ENCODE measurements around the gene SPON1. TPM values are rescaled to one million over a fixed set of nuclear protein-coding genes. Genes with fewer than 3 reads are reported as not detected.

The SPON1 gene
- total and polyA plus RNA-seq, 10 of the 15 experiments (the other 5 are each of a cell fraction or from before 2014, with no cell fraction given) = 0.13 to 1.1 (median 0.18) TPM; not detected in 5

- TF ChIP-seq PBX3 (IDR thresholded peaks at IDR 0.05; ENCODE audit: insufficient replicate concordance, low read depth, low read length) = no peak
- no peak for TF ChIP-seq RAD51 (IDR thresholded peaks at IDR 0.05)
- no peak for TF ChIP-seq CEBPZ (IDR thresholded peaks at IDR 0.05; ENCODE audit: low read depth, low read length)
- no peak for TF ChIP-seq ZNF207 (IDR thresholded peaks at IDR 0.05; ENCODE audit: borderline replicate concordance)
- TF ChIP-seq PAX8 (IDR thresholded peaks at IDR 0.05) = no peak
- no peak for TF ChIP-seq LARP7 (IDR thresholded peaks at IDR 0.05)
- TF ChIP-seq POLR2A (IDR thresholded peaks at IDR 0.05; ENCODE audit: low read depth, low read length) = no peak
- TF ChIP-seq PAX5 (IDR thresholded peaks at IDR 0.05; ENCODE audit: borderline replicate concordance, low read depth, low read length) = no peak
- TF ChIP-seq ZBTB33 (IDR thresholded peaks at IDR 0.05) = no peak
- no peak for TF ChIP-seq ZSCAN29 (IDR thresholded peaks at IDR 0.05)
- no peak for TF ChIP-seq CHD1 (IDR thresholded peaks at IDR 0.05; ENCODE audit: low read depth, low read length)
- TF ChIP-seq SMAD5 (IDR thresholded peaks at IDR 0.05; ENCODE audit: low read depth) = no peak
- TF ChIP-seq ESRRA (IDR thresholded peaks at IDR 0.05; ENCODE audit: low read length) = no peak
- TF ChIP-seq CEBPB (IDR thresholded peaks at IDR 0.05; ENCODE audit: borderline replicate concordance in 1 of 2, low read depth in 2 of 2, low read length in 2 of 2) = no peak
- ATAC-seq = no peak
- H3K4me3 ChIP-seq = no peak overlapping the region
- RAD21 ChIA-PET (ENCODE audit: unreplicated experiment) = no interaction called here
- no peak for FAIRE-seq
- SMC1A ChIA-PET (ENCODE audit: uncharacterized antibody, unreplicated experiment) = no interaction called here
- H3K79me2 ChIP-seq (ENCODE audit: control insufficient read depth, insufficient read depth, low read length) = no peaks in the 10 kb centered on the region
- no peaks in the 10 kb centered on the region for H3K36me3 ChIP-seq (ENCODE audit: control insufficient read depth in 2 of 2, insufficient read depth in 2 of 2, low read length in 1 of 2)
- H2AFZ ChIP-seq (ENCODE audit: control insufficient read depth, low read depth, low read length) = no peak overlapping the region
- H3K27me3 ChIP-seq (replicated peaks in 1 of 2; ENCODE audit: control insufficient read depth in 2 of 2, insufficient read depth in 2 of 2, low read length in 1 of 2) = no peaks in the 10 kb centered on the region; a peak in 1 of 4 replicates
- in situ Hi-C loops (cut with MboI) (no loop called here), intact Hi-C loops (cut with micrococcal nuclease; ENCODE audit: unreplicated experiment) (no loop called here)
- no peak for DNase-seq (ENCODE audit: low read depth, low spot score)
- BruUV-seq (replicated peaks) = no TSS peak
- H3K4me1 ChIP-seq (ENCODE audit: control insufficient read depth, insufficient read depth, low read length) = no peaks in the 10 kb centered on the region
- H4K20me1 ChIP-seq (ENCODE audit: control insufficient read depth, insufficient read depth) = no peaks in the 10 kb centered on the region
- H3K4me2 ChIP-seq (ENCODE audit: control insufficient read depth, insufficient read depth) = no peak overlapping the region
- 0% methylated on average over 1 of the region's 1 CpG for WGBS (ENCODE audit: insufficient coverage, insufficient replicate concordance, low lambda C conversion rate, missing lambda C conversion rate)
- POLR2A ChIA-PET = no interaction called here
- CTCF ChIA-PET = no interaction called here
- H3K9ac ChIP-seq (ENCODE audit: control insufficient read depth, insufficient read depth, low read length) = no peak overlapping the region
- H3K27ac ChIP-seq (ENCODE audit: control insufficient read depth, insufficient read depth) = no peak overlapping the region
- H3K9me3 ChIP-seq (replicated peaks; ENCODE audit: control insufficient read depth, insufficient read depth, low read length) = no peaks in the 10 kb centered on the region
Measured at GRCh38 chr11:14105446-14105845, 142.9 kb downstream of the SPON1 start.
